ENCODE measurements around the gene EVA1C. TPM values are rescaled to one million over a fixed set of nuclear protein-coding genes. Genes with fewer than 3 reads are reported as not detected.
A peak's percentile ranks its signal among the peaks of the same experiment; 100 is the strongest.
"Not testable (repeated sequence)": the region's sequence is repeated elsewhere in the genome, so short reads cannot be mapped to it uniquely, and the experiment has no call there.

The EVA1C gene
- total and polyA plus RNA-seq, 7 donors = 5.5 to 10.7 (median 6.1) TPM

DNA sequence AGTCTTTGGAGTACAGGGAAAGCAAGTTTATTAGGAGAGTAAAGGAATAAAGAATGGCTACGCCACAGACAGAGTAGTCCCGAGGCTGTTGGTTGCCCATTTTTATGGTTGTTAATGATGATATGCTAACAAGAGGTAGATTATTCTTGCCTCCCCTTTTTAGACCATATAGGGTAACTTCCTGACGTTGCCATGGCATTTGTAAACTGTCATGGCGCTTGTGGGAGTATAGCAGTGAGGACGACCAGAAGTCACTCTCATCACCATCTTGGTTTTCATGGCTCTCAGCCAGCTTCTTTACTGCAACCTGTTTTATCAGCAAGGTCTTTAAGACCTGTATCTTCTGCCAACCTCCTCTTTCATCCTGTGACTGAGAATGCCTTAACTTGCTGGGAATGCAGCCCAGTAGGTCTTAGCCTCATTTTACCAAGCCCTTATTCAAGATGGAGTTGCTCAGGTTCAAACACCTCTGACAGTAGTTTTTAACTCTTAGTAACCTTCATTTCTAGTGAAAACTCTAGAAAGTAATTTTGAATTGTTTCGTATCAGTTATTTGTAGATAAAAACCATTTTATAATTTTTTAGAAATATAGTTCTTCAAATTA is 146.6 kb downstream of the EVA1C start:
- intact Hi-C loops (cut with DNase I) = no loop called here
- Histone ChIP-seq H3K36me3 (ENCODE audit: insufficient read depth in 1 of 2, low read depth in 1 of 2) (no peaks in the 10 kb centered on the region), H3K27ac (no peak overlapping the region), H3K9me3 (no peaks in the 10 kb centered on the region), H3K4me3 (no peak overlapping the region), H3K27me3 (ENCODE audit: insufficient read depth in 3 of 3, low read length in 2 of 3) (no peaks in the 10 kb centered on the region), H3K4me1 (no peaks in the 10 kb centered on the region)
- ATAC-seq (no peak), DNase-seq (no peak)
- WGBS, 3 donors = 81 to 83% (median 83%) methylated on average over 6 of the region's 6 CpGs
- TF ChIP-seq, protein P1, sequence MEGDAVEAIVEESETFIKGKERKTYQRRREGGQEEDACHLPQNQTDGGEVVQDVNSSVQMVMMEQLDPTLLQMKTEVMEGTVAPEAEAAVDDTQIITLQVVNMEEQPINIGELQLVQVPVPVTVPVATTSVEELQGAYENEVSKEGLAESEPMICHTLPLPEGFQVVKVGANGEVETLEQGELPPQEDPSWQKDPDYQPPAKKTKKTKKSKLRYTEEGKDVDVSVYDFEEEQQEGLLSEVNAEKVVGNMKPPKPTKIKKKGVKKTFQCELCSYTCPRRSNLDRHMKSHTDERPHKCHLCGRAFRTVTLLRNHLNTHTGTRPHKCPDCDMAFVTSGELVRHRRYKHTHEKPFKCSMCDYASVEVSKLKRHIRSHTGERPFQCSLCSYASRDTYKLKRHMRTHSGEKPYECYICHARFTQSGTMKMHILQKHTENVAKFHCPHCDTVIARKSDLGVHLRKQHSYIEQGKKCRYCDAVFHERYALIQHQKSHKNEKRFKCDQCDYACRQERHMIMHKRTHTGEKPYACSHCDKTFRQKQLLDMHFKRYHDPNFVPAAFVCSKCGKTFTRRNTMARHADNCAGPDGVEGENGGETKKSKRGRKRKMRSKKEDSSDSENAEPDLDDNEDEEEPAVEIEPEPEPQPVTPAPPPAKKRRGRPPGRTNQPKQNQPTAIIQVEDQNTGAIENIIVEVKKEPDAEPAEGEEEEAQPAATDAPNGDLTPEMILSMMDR (IDR thresholded peaks at IDR 0.05) = no peak

DNA sequence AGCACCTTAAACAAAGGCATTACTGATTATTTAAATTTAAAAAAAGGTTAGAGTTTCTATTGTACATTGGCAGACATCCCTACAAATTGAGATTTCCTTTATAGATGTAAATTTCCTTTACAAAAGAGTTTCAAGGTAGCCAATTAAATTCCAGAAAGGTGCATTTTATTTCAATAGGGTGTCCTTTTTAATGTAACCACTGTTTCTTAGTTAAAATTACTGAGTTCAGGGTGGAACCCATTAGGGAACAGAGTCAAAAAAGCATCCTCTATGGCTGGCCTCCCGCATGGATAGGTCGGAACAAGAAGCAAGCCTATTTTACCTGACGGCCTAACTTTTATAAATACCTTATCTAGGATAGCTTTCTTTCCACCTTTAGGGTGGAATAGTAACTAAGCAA is 148.4 kb downstream of the EVA1C start:
- no peaks in the 10 kb centered on the region for H3K36me3 ChIP-seq (ENCODE audit: insufficient read depth in 1 of 2, low read depth in 1 of 2)
- ATAC-seq (no peak), DNase-seq (no peak)
- intact Hi-C loops (cut with DNase I) = no loop called here
- no peaks in the 10 kb centered on the region for H3K9me3 ChIP-seq
- no peak overlapping the region for H3K27ac ChIP-seq
- no peak overlapping the region for H3K4me3 ChIP-seq
- TF ChIP-seq, protein P1 (IDR thresholded peaks at IDR 0.05) = no peak
- H3K27me3 ChIP-seq (ENCODE audit: insufficient read depth in 3 of 3, low read length in 2 of 3) = no peaks in the 10 kb centered on the region
- 89 to 92% (median 90%) methylated on average over 3 of the region's 3 CpGs for WGBS, 3 donors
- no peaks in the 10 kb centered on the region for H3K4me1 ChIP-seq

DNA sequence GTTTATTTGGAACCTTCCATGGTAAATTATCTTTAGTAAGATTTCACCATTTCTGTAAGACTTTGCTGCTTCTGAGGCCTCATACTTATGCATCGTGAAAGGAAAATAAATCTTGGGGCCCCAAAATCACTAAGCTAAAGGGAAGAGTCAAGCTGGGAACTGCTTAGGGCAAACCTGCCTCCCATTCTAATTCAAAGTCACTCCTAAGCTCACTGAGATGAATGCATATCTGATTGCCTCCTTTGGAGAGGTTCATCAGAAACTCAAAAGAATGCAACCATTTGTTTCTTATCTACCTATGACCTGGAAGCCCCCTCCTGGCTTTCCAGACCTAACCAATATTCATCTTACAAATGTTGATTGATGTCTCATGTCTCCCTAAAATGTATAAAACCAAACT is 149.0 kb downstream of the EVA1C start:
- H3K27ac ChIP-seq; ATAC-seq; intact Hi-C loops (cut with DNase I): not testable (repeated sequence)

DNA sequence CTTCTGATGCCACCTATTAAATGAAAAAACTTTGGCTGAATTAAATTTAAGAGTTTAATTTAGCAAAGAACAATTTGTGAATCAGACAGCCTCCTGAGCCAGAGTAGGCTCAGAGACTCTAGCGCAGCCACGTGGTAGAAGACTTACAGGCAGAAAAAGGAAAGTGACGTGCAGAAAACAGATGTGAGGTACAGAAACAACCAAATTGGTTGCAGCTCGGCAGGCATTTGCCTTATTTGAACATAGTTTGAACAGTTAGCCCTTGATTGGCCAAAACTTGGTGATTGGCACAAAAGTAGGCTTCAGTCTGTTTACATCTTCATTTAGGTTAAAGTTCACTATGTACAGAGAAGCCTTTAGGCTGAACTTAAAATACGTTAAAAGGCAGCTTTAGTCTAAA is 149.9 kb downstream of the EVA1C start:
- H3K4me1 ChIP-seq = no peaks in the 10 kb centered on the region
- intact Hi-C loops (cut with DNase I) = no loop called here
- H3K9me3 ChIP-seq = no peaks in the 10 kb centered on the region
- WGBS, 3 donors = 50 to 63% (median 50%) methylated on average over 5 of the region's 5 CpGs
- H3K27ac ChIP-seq = peak overlapping the region; percentile 2
- ATAC-seq (no peak), DNase-seq (no peak)
- no peaks in the 10 kb centered on the region for H3K36me3 ChIP-seq (ENCODE audit: insufficient read depth in 1 of 2, low read depth in 1 of 2)
- H3K27me3 ChIP-seq (ENCODE audit: insufficient read depth in 3 of 3, low read length in 2 of 3) = no peaks in the 10 kb centered on the region
- TF ChIP-seq, protein P1 (IDR thresholded peaks at IDR 0.05) = peak; percentile 28
- no peak overlapping the region for H3K4me3 ChIP-seq

More for the DNA sequence above, 149.0 kb downstream of the EVA1C start:
- 67 to 80% (median 68%) methylated on average over 1 of the region's 1 CpG for WGBS, 3 donors
- not testable (repeated sequence) for H3K36me3 ChIP-seq (ENCODE audit: insufficient read depth in 1 of 2, low read depth in 1 of 2); H3K9me3 ChIP-seq; H3K4me1 ChIP-seq; H3K4me3 ChIP-seq; DNase-seq; H3K27me3 ChIP-seq (ENCODE audit: insufficient read depth in 3 of 3, low read length in 2 of 3)

DNA sequence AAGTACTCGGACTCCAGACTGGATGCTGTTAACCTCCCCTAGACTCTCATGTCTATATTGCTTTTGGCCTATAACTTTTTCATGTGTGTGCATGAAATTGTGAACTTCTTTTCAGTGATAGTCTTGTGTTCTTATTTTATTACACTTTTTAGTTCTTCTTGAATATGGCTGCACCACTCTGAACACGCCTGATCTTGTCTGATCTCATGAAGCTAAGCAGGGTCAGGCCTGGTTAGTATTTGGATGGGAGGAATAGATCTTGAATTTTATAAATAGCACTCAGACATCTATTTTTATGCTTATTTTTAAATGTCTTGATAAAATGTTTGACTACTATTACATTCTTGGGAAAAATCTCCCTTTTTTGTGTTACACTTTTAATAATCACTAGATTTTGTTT is 150.4 kb downstream of the EVA1C start:
- Histone ChIP-seq H3K9me3 (no peaks in the 10 kb centered on the region), H3K27me3 (ENCODE audit: insufficient read depth in 3 of 3, low read length in 2 of 3) (no peaks in the 10 kb centered on the region), H3K4me1 (no peaks in the 10 kb centered on the region), H3K36me3 (ENCODE audit: insufficient read depth in 1 of 2, low read depth in 1 of 2) (no peaks in the 10 kb centered on the region), H3K4me3 (no peak overlapping the region), H3K27ac (peak overlapping the region; percentile 2)
- DNase-seq (no peak), ATAC-seq (no peak)
- TF ChIP-seq, protein P1 (IDR thresholded peaks at IDR 0.05) = no peak
- 89 to 95% (median 91%) methylated on average over 2 of the region's 2 CpGs for WGBS, 3 donors
- intact Hi-C loops (cut with DNase I) = no loop called here

Other genes starting within 250 kb of the EVA1C start
- gene MIS18A, start 133.7 kb upstream of the EVA1C start, total RNA-seq = 1 to 10 TPM in 3 of 4 donors, under 1 TPM in 1; 0.92 to 2.2 (median 1.4) TPM
- 1 to 10 TPM; 1.2 to 4.7 (median 3.6) TPM for gene MIS18A, start 133.7 kb upstream of the EVA1C start, polyA plus RNA-seq
- gene MRAP, start 113.9 kb upstream of the EVA1C start, total RNA-seq = under 1 TPM in 2 of 4 donors, not detected in 2; 0.23 to 0.37 TPM
- gene MRAP, start 113.9 kb upstream of the EVA1C start, polyA plus RNA-seq = 1 to 10 TPM in 1 of 3 donors, under 1 TPM in 2; 0.16 to 3.1 (median 0.41) TPM
- 10 to 100 TPM; 12.9 to 19.8 (median 17.9) TPM for gene URB1, start 19.7 kb upstream of the EVA1C start, total RNA-seq
- 1 to 10 TPM; 4.8 to 9.5 (median 8.1) TPM for gene URB1, start 19.7 kb upstream of the EVA1C start, polyA plus RNA-seq
- 1 to 10 TPM in 1 of 4 donors, under 1 TPM in 2, not detected in 1; 0.38 to 1.0 (median 0.63) TPM for gene TCP10L, start 172.8 kb downstream of the EVA1C start, total RNA-seq
- 1 to 10 TPM in 1 of 3 donors, under 1 TPM in 2; 0.27 to 1.9 (median 0.35) TPM for gene TCP10L, start 172.8 kb downstream of the EVA1C start, polyA plus RNA-seq
- gene CFAP298, start 199.7 kb downstream of the EVA1C start, total RNA-seq = 10 to 100 TPM; 24.6 to 31.6 (median 26.0) TPM
- gene CFAP298, start 199.7 kb downstream of the EVA1C start, polyA plus RNA-seq = 10 to 100 TPM; 35.9 to 64.8 (median 45.6) TPM

All from psoas muscle (tissue), 8 donors.